SK-N-MC (cell line): Measurements from ENCODE around the gene POFUT1.
A peak's percentile ranks its signal among the peaks of the same experiment; 100 is the strongest.

Experiments
- DNase-seq: peaks from one replicate; pipeline ENCODE4 v3.0.0-alpha.2; 2011; ENCODE audit warnings: low read depth, low spot score
- H3K27ac ChIP-seq: fragments of 200-600 bp; sonication (generic); 2 replicates; pipeline ENCODE4 v1.5.1; 2016; ENCODE audit warnings: mixed run types
- H3K36me3 ChIP-seq: fragments of 200-600 bp; sonication (generic); 2 replicates; pipeline ENCODE4 v1.6.1; 2017; ENCODE audit warnings: antibody characterized with exemption, low read length, mixed read lengths; ENCODE audit not compliant: insufficient read depth
- H3K4me3 ChIP-seq: fragments of 200-600 bp; sonication (generic); 2 replicates; pipeline ENCODE4 v1.5.1; 2016
- H3K9ac ChIP-seq: fragments of 200-600 bp; sonication (generic); 2 replicates; pipeline ENCODE4 v1.8.0; 2017; ENCODE audit warnings: mixed run types, mixed read lengths; ENCODE audit not compliant: insufficient read length
- H3K9me3 ChIP-seq: fragments of 200-600 bp; sonication (generic); 2 replicates; pipeline ENCODE4 v1.6.1; 2017; ENCODE audit warnings: low read depth, mild to moderate bottlenecking, antibody characterized with exemption, low read length, moderate library complexity, mixed read lengths
- EZH2 ChIP-seq: fragments of 200-600 bp; sonication (generic); IDR thresholded peaks from one replicate; pipeline ENCODE4 v1.6.1; 2017; ENCODE audit warnings: antibody characterized with exemption
- FOXP2 ChIP-seq: optimal IDR thresholded peaks from 2 replicates; pipeline ENCODE3; 2011; ENCODE audit warnings: mild to moderate bottlenecking, moderate library complexity; ENCODE audit not compliant: insufficient read depth; ENCODE audit errors: extremely low read length, control extremely low read depth
- POLR2AphosphoS5 ChIP-seq: IDR thresholded peaks from 2 replicates; pipeline ENCODE4 v1.6.1; 2012; ENCODE audit warnings: mild to moderate bottlenecking, low read depth, low read length, borderline replicate concordance

Gene POFUT1

GRCh38 chr20:32207626-32208498 lies at the start of gene POFUT1, which contains the start of gene PLAGL2:
TSS of gene POFUT1 (plus strand) at chr20:32207880. CDS start at chr20:32207942, 62 bp downstream.
TSS of gene PLAGL2 (minus strand) at chr20:32207743. CDS start at chr20:32202178, 5,565 bp downstream.
- Histone ChIP-seq H3K4me3 (peak within 1 kb of the TSS; percentile 99), H3K27ac (peak within 1 kb of the TSS; percentile 74), H3K9me3 (no peaks in the 10 kb centered on the region), H3K36me3 (peaks cover 55% of the 10 kb centered on the region), H3K9ac (peak within 1 kb of the TSS; percentile 100)
- TF ChIP-seq FOXP2 = no peak
- TF ChIP-seq POLR2AphosphoS5 = peak; percentile 87
- TF ChIP-seq EZH2 = no peak
- DNase-seq = no peak

GRCh38 chr20:32158351-32158750 lies 49.3 kb upstream of the POFUT1 start:
- Histone ChIP-seq H3K4me3 (no peak overlapping the region), H3K36me3 (peaks cover 56% of the 10 kb centered on the region), H3K9ac (no peak overlapping the region), H3K27ac (no peak overlapping the region), H3K9me3 (no peaks in the 10 kb centered on the region)
- TF ChIP-seq POLR2AphosphoS5 (no peak), FOXP2 (no peak), EZH2 (no peak)
- no peak for DNase-seq

GRCh38 chr20:32158943-32159660 lies 48.6 kb upstream of the POFUT1 start:
- Histone ChIP-seq H3K27ac (no peak overlapping the region), H3K9ac (no peak overlapping the region), H3K9me3 (no peaks in the 10 kb centered on the region), H3K4me3 (no peak overlapping the region), H3K36me3 (peaks cover 49% of the 10 kb centered on the region)
- TF ChIP-seq EZH2 (no peak), FOXP2 (no peak), POLR2AphosphoS5 (no peak)
- no peak for DNase-seq

- Histone ChIP-seq H3K36me3 (peaks cover 49% of the 10 kb centered on the region), H3K9me3 (no peaks in the 10 kb centered on the region), H3K9ac (no peak overlapping the region), H3K27ac (no peak overlapping the region), H3K4me3 (no peak overlapping the region)
- DNase-seq = no peak
- TF ChIP-seq POLR2AphosphoS5 (no peak), FOXP2 (no peak), EZH2 (no peak)
Observed at GRCh38 chr20:32159766-32160221, 47.9 kb upstream of the POFUT1 start.

- H3K9me3 ChIP-seq = no peaks in the 10 kb centered on the region
- no peak overlapping the region for H3K4me3 ChIP-seq
- H3K27ac ChIP-seq = no peak overlapping the region
- no peak overlapping the region for H3K9ac ChIP-seq
- H3K36me3 ChIP-seq = peaks cover 52% of the 10 kb centered on the region
- TF ChIP-seq FOXP2 (no peak), POLR2AphosphoS5 (no peak), EZH2 (no peak)
- DNase-seq = no peak
Observed at GRCh38 chr20:32160341-32160740, 47.3 kb upstream of the POFUT1 start.

GRCh38 chr20:32162351-32162750 lies 45.3 kb upstream of the POFUT1 start:
- no peak overlapping the region for H3K4me3 ChIP-seq
- DNase-seq = no peak
- no peaks in the 10 kb centered on the region for H3K9me3 ChIP-seq
- H3K9ac ChIP-seq = no peak overlapping the region
- H3K27ac ChIP-seq = no peak overlapping the region
- TF ChIP-seq FOXP2 (no peak), POLR2AphosphoS5 (no peak), EZH2 (no peak)
- H3K36me3 ChIP-seq = peaks cover 56% of the 10 kb centered on the region

- H3K9me3 ChIP-seq = no peaks in the 10 kb centered on the region
- H3K36me3 ChIP-seq = peaks cover 44% of the 10 kb centered on the region
- H3K9ac ChIP-seq = no peak overlapping the region
- TF ChIP-seq FOXP2 = no peak
- no peak for TF ChIP-seq POLR2AphosphoS5
- no peak for DNase-seq
- H3K4me3 ChIP-seq = no peak overlapping the region
- no peak overlapping the region for H3K27ac ChIP-seq
Observed at GRCh38 chr20:32163951-32164350, 43.7 kb upstream of the POFUT1 start.
